ELR (cell line): Measurements from ENCODE around the gene CCR5.

ENCODE experiments used
- DNase-seq: peaks from one replicate; pipeline ENCODE4 v3.0.0-alpha.2; 2015; ENCODE audit warnings: low read depth

The CCR5 gene

GRCh38 chr3:46408853-46409252 is 38.1 kb downstream of the CCR5 start:
- no peak for DNase-seq

GRCh38 chr3:46409739-46410489 is 39.2 kb downstream of the CCR5 start:
- no peak for DNase-seq

- no peak for DNase-seq
These were observed 39.9 kb downstream of the CCR5 start for GRCh38 chr3:46410669-46411068.

DNA sequence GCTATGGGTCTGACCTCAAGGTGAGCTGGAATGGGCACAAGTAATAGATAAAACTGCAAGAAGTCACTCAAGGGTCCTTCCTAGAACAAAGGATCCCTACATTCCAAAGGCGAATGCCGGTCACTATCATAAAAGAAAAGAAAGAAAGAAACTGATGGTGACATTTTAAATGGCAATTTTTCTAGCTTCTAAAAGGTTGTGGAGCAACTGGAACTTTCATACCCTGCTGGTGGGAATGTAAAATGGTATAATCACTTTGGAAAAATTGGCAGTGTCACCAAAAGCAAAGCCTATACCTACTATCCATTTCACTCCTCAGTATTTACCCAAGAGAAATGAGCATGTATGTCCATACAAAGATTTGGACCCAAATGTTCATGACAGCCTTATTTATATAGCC is 40.5 kb downstream of the CCR5 start:
- no peak for DNase-seq

GRCh38 chr3:46412786-46413298 is 42.1 kb downstream of the CCR5 start:
- DNase-seq: no peak

DNA sequence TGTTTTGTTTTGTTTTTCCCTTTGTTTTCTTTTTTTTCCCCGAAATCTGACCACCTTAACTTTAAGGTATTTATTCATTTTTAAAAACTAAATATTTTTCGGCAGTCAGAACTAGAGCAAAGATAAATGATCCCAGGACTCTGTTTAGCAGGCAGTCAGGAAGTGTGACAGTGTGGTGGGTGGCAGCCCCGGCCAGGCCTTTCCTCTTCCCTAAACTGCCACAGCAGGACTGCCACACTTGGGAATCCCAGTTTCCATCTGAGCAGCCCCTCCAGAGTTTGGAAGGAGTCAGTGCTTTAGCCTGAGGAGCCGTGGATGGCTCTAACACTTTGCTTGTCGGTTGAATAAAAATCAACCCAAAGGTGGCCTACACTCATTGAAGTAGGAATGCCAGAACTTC is 43.2 kb downstream of the CCR5 start:
- no peak for DNase-seq

DNA sequence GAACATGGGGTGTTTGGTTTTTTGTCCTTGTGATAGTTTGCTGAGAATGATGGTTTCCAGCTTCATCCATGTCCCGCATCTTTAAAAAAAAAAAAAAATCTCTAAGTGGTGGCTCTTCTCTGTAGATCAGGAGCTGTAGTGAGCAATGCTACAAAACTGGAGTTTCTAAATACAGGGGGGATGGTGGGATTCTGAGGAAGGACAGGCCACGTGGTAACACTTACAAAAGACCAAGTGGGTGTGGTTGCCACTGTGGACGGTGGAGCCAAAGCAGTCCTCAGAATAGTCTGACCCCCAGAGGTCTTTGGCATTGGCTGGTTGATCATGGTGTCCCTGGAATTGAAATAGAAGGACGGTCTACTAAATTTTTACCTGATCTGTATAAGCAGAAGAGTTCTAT is 44.0 kb downstream of the CCR5 start:
- no peak for DNase-seq

GRCh38 chr3:46416125-46416810 is 45.5 kb downstream of the CCR5 start:
- no peak for DNase-seq

GRCh38 chr3:46416811-46417510 is 46.2 kb downstream of the CCR5 start:
- no peak for DNase-seq

DNA sequence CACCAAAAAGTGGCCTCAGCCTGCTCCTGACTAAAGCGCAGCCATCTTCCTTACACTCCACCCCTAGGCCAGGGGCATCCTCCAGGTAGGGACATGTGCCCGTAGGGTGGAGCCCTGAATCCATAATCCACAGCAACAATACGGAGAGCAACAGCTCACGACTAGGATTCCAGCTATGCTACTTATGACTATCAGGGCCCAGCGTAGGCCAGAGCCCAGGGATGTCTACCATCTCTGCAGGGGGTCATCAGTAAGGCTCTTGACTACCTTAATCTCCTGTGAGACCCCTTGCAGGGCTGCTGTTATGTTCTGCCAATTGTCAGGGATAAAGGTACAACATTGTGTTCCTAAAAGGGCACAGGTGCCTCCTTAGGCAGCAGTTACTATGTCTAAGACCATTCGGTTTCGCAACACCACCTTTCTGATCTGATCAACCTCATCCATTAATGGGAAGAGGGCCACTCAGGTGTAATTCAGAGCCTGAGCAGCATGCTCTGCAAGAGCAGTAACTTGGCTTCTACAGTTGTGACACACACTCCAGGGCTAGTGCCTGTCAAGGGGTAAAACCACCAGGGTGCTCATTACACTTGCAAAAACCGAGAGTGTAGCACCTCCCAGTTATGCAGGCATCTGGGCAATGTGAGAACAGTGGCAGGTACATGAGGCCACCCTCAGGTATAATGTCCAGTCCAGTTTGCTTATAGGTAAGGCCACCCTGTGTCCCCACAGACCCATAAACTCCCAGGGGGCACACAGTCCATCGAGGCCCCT is 47.3 kb downstream of the CCR5 start:
- no peak for DNase-seq

DNA sequence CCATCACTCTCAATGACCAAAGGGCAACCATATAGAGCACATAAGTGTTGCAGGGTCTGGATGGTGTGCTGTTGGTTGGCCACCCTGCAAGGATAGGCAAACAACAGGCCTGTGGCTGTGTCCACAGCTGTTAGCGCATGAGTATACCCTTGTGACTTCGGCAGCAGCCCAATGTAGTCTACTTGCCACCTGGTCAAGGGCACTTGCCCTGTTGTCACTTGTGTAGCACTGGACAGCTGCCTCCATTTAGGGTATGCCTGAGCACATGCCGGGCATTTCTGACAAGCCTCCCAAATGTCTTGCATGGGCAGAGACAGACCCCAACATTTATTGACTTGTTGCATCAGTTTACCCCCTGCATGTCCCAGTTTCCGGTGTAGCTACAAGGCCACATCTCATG is 49.1 kb downstream of the CCR5 start:
- no peak for DNase-seq

GRCh38 chr3:46420931-46421330 is 50.2 kb downstream of the CCR5 start:
- DNase-seq: no peak

DNA sequence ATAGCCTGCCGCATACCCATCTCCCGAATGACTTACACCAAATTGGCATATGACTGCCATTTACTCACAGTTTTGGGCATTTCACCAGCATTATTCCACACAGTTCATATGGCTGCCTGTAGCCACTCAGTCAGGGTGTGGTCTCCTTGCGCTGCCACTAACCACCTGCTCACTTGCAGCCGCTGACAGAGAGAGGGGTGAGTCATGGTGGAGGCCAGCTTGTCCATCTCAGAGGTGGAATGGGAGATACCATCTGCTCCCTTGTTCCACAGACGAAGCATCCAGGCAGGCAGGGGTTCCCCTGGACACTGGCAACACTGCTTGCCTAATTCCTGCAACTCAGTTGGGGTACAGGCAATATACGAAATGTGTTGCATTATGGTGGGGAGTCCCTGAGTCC is 51.9 kb downstream of the CCR5 start:
- peak; percentile 72 for DNase-seq

DNA sequence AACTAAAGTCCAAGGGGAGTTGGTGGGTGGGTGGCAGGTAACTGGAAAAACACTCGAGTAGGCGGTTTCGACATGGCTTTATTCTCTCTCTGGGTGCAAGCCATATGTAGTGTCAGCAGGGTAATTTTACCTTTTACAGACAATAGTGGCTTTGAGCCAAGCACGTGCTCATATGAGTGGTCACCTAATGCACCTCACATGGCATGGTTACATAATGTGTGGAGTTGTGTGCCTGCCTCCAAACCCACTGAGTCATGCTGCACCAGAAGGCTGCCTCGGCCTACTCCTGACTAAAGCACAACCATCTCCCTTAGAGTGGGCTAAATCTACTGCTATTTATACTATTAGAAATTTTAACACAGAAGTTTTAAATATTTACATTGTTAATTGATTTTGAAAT is 52.8 kb downstream of the CCR5 start:
- peak; percentile 78 for DNase-seq
